ENCODE results near the gene SPOCD1.

SPOCD1 gene

GRCh38 chr1:31785947-31786290 lies 29.9 kb downstream of the SPOCD1 start:
- no peak for DNase-seq

GRCh38 chr1:31785020-31785946 lies 30.5 kb downstream of the SPOCD1 start:
- no peak for DNase-seq

- DNase-seq, result no peak
Measured at GRCh38 chr1:31784356-31785019, 31.3 kb downstream of the SPOCD1 start.

- no peak for DNase-seq
Measured at GRCh38 chr1:31783846-31784245, 32.0 kb downstream of the SPOCD1 start.

- DNase-seq, result no peak
Measured at GRCh38 chr1:31782421-31783410, 33.1 kb downstream of the SPOCD1 start.

- DNase-seq, result no peak
Measured at GRCh38 chr1:31781756-31782371, 34.0 kb downstream of the SPOCD1 start.

GRCh38 chr1:31781138-31781755 lies 34.6 kb downstream of the SPOCD1 start:
- no peak for DNase-seq

GRCh38 chr1:31780632-31781031 lies 35.2 kb downstream of the SPOCD1 start:
- DNase-seq, result no peak

GRCh38 chr1:31779687-31780086 lies 36.1 kb downstream of the SPOCD1 start:
- no peak for DNase-seq

GRCh38 chr1:31778763-31779488 lies 36.9 kb downstream of the SPOCD1 start:
- no peak for DNase-seq

GRCh38 chr1:31776516-31776915 lies 39.3 kb downstream of the SPOCD1 start:
- DNase-seq, result no peak

GRCh38 chr1:31776032-31776431 lies 39.8 kb downstream of the SPOCD1 start:
- DNase-seq, result no peak

GRCh38 chr1:31775210-31775999 lies 40.4 kb downstream of the SPOCD1 start:
- DNase-seq, result no peak

GRCh38 chr1:31774495-31774894 lies 41.3 kb downstream of the SPOCD1 start:
- DNase-seq, result no peak

GRCh38 chr1:31773861-31774260 lies 42.0 kb downstream of the SPOCD1 start:
- no peak for DNase-seq

- no peak for DNase-seq
Measured at GRCh38 chr1:31772669-31773248, 43.1 kb downstream of the SPOCD1 start.

- DNase-seq, result no peak
Measured at GRCh38 chr1:31771891-31772668, 43.7 kb downstream of the SPOCD1 start.

GRCh38 chr1:31769720-31770390 lies 46.0 kb downstream of the SPOCD1 start:
- DNase-seq, result no peak
